ENCODE data around the gene SLC25A21.

The SLC25A21 gene

DNA sequence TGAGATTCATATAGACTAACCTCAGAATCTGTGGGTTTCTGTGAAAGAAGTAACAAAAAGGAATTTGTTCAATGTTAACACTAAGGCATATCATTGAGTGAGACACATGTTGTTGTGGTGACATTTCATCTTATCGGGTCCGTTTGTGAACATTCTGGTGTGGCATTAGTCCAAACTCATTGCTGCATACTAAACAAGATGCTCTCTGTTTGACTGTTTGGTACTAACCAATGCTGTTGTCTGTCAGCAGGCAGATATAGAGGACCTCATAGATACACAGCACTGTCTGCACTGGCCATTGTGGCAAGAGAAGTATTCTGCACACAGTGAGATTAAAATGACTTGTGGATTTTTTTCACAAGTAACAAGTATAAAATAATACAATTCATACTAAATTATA lies 41.2 kb downstream of the SLC25A21 start:
- in situ Hi-C loops (cut with MboI; ENCODE audit: low pct_unique_long_range_greater_than_20kb, low sequenced_read_pairs, unreplicated experiment): no loop called here
- TF ChIP-seq, protein P1, sequence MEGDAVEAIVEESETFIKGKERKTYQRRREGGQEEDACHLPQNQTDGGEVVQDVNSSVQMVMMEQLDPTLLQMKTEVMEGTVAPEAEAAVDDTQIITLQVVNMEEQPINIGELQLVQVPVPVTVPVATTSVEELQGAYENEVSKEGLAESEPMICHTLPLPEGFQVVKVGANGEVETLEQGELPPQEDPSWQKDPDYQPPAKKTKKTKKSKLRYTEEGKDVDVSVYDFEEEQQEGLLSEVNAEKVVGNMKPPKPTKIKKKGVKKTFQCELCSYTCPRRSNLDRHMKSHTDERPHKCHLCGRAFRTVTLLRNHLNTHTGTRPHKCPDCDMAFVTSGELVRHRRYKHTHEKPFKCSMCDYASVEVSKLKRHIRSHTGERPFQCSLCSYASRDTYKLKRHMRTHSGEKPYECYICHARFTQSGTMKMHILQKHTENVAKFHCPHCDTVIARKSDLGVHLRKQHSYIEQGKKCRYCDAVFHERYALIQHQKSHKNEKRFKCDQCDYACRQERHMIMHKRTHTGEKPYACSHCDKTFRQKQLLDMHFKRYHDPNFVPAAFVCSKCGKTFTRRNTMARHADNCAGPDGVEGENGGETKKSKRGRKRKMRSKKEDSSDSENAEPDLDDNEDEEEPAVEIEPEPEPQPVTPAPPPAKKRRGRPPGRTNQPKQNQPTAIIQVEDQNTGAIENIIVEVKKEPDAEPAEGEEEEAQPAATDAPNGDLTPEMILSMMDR (IDR thresholded peaks at IDR 0.05; ENCODE audit: extremely low read depth, insufficient read depth, missing control alignments): no peak
- DNase-seq (ENCODE audit: low spot score): no peak

GRCh38 chr14:37129047-37129446 lies 43.4 kb downstream of the SLC25A21 start:
- in situ Hi-C loops (cut with MboI; ENCODE audit: low pct_unique_long_range_greater_than_20kb, low sequenced_read_pairs, unreplicated experiment): no loop called here
- TF ChIP-seq, protein P1 (IDR thresholded peaks at IDR 0.05; ENCODE audit: extremely low read depth, insufficient read depth, missing control alignments): no peak
- DNase-seq (ENCODE audit: low spot score): no peak

- in situ Hi-C loops (cut with MboI; ENCODE audit: low pct_unique_long_range_greater_than_20kb, low sequenced_read_pairs, unreplicated experiment): no loop called here
- DNase-seq (ENCODE audit: low spot score): no peak
- TF ChIP-seq, protein P1 (IDR thresholded peaks at IDR 0.05; ENCODE audit: extremely low read depth, insufficient read depth, missing control alignments): no peak
Measured at GRCh38 chr14:37124614-37125013, 47.8 kb downstream of the SLC25A21 start.

- DNase-seq (ENCODE audit: low spot score): no peak
- in situ Hi-C loops (cut with MboI; ENCODE audit: low pct_unique_long_range_greater_than_20kb, low sequenced_read_pairs, unreplicated experiment): no loop called here
- TF ChIP-seq, protein P1 (IDR thresholded peaks at IDR 0.05; ENCODE audit: extremely low read depth, insufficient read depth, missing control alignments): no peak
Measured at GRCh38 chr14:37122919-37123639, 49.3 kb downstream of the SLC25A21 start.

DNA sequence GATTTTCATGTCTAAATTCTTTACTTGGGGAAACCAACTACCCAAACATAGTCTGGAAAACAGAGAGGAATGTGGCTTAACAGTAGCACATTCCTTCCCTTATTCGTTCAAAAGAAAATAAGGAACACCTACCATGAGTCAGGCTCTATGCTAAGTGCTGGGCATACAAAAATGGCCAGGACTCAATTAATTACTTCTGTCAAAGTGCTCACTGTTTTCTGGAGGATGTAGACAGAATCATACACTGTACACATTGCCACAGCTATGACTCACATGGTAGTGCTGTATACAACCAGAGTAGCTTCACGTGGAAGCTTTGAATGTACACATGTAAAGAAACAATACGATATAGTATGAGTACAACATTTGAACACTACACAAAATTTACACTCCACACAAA lies 50.1 kb downstream of the SLC25A21 start:
- TF ChIP-seq, protein P1 (IDR thresholded peaks at IDR 0.05; ENCODE audit: extremely low read depth, insufficient read depth, missing control alignments): no peak
- in situ Hi-C loops (cut with MboI; ENCODE audit: low pct_unique_long_range_greater_than_20kb, low sequenced_read_pairs, unreplicated experiment): no loop called here
- no peak for DNase-seq (ENCODE audit: low spot score)

- DNase-seq (ENCODE audit: low spot score): no peak
Measured at GRCh38 chr14:37118673-37119366, 53.6 kb downstream of the SLC25A21 start.

More at GRCh38 chr14:37118673-37119366, 53.6 kb downstream of the SLC25A21 start:
- in situ Hi-C loops (cut with MboI; ENCODE audit: low pct_unique_long_range_greater_than_20kb, low sequenced_read_pairs, unreplicated experiment): no loop called here
- TF ChIP-seq, protein P1 (IDR thresholded peaks at IDR 0.05; ENCODE audit: extremely low read depth, insufficient read depth, missing control alignments): no peak
